Stimulated activated CD4-positive, alpha-beta T cell treated with anti-CD3 and anti-CD28 coated beads, TNF-alpha, amount 100 ng/mL, for 1 hour (primary cell): ENCODE results near the gene MDM4.

ENCODE experiments used
- DNase-seq, 3 donors: peaks; one replicate each; pipeline ENCODE4 v3.0.0-alpha.2; 2020; ENCODE audit warnings: low read depth in 3 of 3, low spot score in 1 of 3

Gene MDM4

GRCh38 chr1:204576422-204576821 lies 60.2 kb downstream of the MDM4 start:
- DNase-seq = no peak

GRCh38 chr1:204577794-204578478 lies 61.7 kb downstream of the MDM4 start:
- no peak for DNase-seq

GRCh38 chr1:204578867-204579664 lies 62.9 kb downstream of the MDM4 start:
- DNase-seq = no peak

- no peak for DNase-seq
Observed at GRCh38 chr1:204579681-204580080, 63.5 kb downstream of the MDM4 start.

GRCh38 chr1:204580862-204581261 lies 64.7 kb downstream of the MDM4 start:
- DNase-seq = no peak

- no peak for DNase-seq
Observed at GRCh38 chr1:204581759-204582158, 65.6 kb downstream of the MDM4 start.

- no peak for DNase-seq
Observed at GRCh38 chr1:204583909-204584632, 67.9 kb downstream of the MDM4 start.

GRCh38 chr1:204584699-204585372 lies 68.6 kb downstream of the MDM4 start:
- no peak for DNase-seq

- no peak for DNase-seq
Observed at GRCh38 chr1:204587621-204588020, 71.4 kb downstream of the MDM4 start.

GRCh38 chr1:204588826-204589225 lies 72.6 kb downstream of the MDM4 start:
- DNase-seq = no peak

- DNase-seq = no peak
Observed at GRCh38 chr1:204589409-204590038, 73.3 kb downstream of the MDM4 start.

GRCh38 chr1:204591473-204592090 lies 75.4 kb downstream of the MDM4 start:
- DNase-seq = no peak

- DNase-seq = no peak
Observed at GRCh38 chr1:204592246-204592948, 76.2 kb downstream of the MDM4 start.

GRCh38 chr1:204598319-204598969 lies 82.2 kb downstream of the MDM4 start:
- DNase-seq = no peak

- no peak for DNase-seq
Observed at GRCh38 chr1:204599098-204599497, 82.9 kb downstream of the MDM4 start.

- DNase-seq = no peak
Observed at GRCh38 chr1:204599596-204599995, 83.4 kb downstream of the MDM4 start.

GRCh38 chr1:204600203-204600602 lies 84.0 kb downstream of the MDM4 start:
- DNase-seq = no peak

GRCh38 chr1:204600968-204601367 lies 84.8 kb downstream of the MDM4 start:
- no peak for DNase-seq

GRCh38 chr1:204602111-204602579 lies 85.9 kb downstream of the MDM4 start:
- DNase-seq = no peak
